Activated CD4-positive, alpha-beta T cell treated with anti-CD3 and anti-CD28 coated beads for 24 hours (primary cell): ENCODE results near the gene KRTAP5-7.

ENCODE experiments used
- DNase-seq, 2 donors: peaks; one replicate each; pipeline ENCODE4 v3.0.0-alpha.2; 2020; ENCODE audit warnings: low read depth in 2 of 2

The KRTAP5-7 gene

GRCh38 chr11:71495286-71496230 is 31.5 kb upstream of the KRTAP5-7 start:
- no peak for DNase-seq

- no peak for DNase-seq
These were observed 30.6 kb upstream of the KRTAP5-7 start for GRCh38 chr11:71496421-71496820.

GRCh38 chr11:71498091-71498490 is 29.0 kb upstream of the KRTAP5-7 start:
- DNase-seq, result no peak

- DNase-seq, result no peak
These were observed 27.9 kb upstream of the KRTAP5-7 start for GRCh38 chr11:71499125-71499524.

- no peak for DNase-seq
These were observed 27.5 kb upstream of the KRTAP5-7 start for GRCh38 chr11:71499546-71499945.

GRCh38 chr11:71500601-71501021 is 26.5 kb upstream of the KRTAP5-7 start:
- no peak for DNase-seq

GRCh38 chr11:71501071-71501985 is 25.7 kb upstream of the KRTAP5-7 start:
- DNase-seq, result no peak

- no peak for DNase-seq
These were observed 25.0 kb upstream of the KRTAP5-7 start for GRCh38 chr11:71502026-71502425.

- DNase-seq, result no peak
These were observed 24.1 kb upstream of the KRTAP5-7 start for GRCh38 chr11:71502871-71503435.

- DNase-seq, result no peak
These were observed 22.5 kb upstream of the KRTAP5-7 start for GRCh38 chr11:71504531-71504930.

- no peak for DNase-seq
These were observed 22.1 kb upstream of the KRTAP5-7 start for GRCh38 chr11:71505001-71505400.

GRCh38 chr11:71505781-71506180 is 21.3 kb upstream of the KRTAP5-7 start:
- DNase-seq, result no peak

GRCh38 chr11:71507102-71507501 is 20.0 kb upstream of the KRTAP5-7 start:
- no peak for DNase-seq

- DNase-seq, result no peak
These were observed 8.3 kb upstream of the KRTAP5-7 start for GRCh38 chr11:71518506-71519471.

GRCh38 chr11:71519546-71519945 is 7.5 kb upstream of the KRTAP5-7 start:
- DNase-seq, result no peak

GRCh38 chr11:71525188-71525937 is 1.7 kb upstream of the KRTAP5-7 start:
- no peak for DNase-seq

- no peak for DNase-seq
These were observed 1.1 kb upstream of the KRTAP5-7 start for GRCh38 chr11:71525938-71526495.

GRCh38 chr11:71527576-71528210 is 626 bp downstream of the KRTAP5-7 start:
- no peak for DNase-seq

GRCh38 chr11:71530602-71531001 is 3.5 kb downstream of the KRTAP5-7 start:
- DNase-seq, result no peak
